Astrocyte (in vitro differentiated cells and primary cell): ENCODE data around the gene GOLGA6A.
"Not testable (repeated sequence)": the region's sequence is repeated elsewhere in the genome, so short reads cannot be mapped to it uniquely, and the experiment has no call there.

ENCODE experiments used
- CTCF ChIP-seq: IDR thresholded peaks from 2 replicates; pipeline ENCODE4 v1.5.1; 2011; ENCODE audit warnings: low read depth, mild to moderate bottlenecking, inconsistent platforms, low read length, moderate library complexity; ENCODE audit not compliant: insufficient read depth
- EZH2 ChIP-seq: IDR thresholded peaks from 2 replicates; pipeline ENCODE4 v1.6.1; 2012; ENCODE audit warnings: mild to moderate bottlenecking, low read length, inconsistent platforms; ENCODE audit not compliant: insufficient read depth

DNA sequence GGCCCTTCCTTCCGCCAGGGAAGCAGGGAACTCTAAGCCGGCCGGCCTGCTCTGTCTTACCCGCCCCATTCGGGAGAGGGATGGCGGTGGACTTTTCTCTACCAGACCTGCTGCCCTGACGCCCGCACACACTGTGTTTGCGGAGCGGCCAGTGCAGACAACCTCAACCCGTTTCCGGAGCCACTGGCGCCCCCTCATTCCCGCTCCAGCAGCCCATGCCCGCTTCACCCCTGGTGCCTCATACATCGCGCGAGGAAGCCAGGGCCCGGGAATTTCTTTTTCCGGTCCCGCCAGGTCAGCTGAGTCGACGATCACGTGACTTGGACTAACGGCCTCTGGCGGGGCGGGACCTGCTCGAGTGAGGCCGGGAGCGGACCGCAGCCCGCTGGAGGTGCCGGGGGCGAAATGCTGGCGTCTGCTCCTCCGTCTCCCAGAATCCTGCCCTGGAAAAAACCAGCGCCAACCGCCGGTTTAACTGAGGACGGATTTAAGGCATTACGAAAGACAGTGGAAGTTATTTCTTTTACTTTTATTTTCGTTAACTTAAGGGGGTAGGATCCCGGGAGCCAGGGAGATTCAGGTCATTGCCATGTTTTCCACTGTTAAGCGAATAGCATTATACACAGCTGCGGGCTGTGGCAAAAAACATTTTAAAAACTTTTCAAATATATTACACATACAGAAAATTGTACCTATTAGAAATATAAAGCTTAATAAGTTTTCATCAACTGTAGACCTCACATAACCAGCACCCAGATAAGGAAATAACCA, 17.8 kb upstream of the GOLGA6A start:
- not testable (repeated sequence) for TF ChIP-seq CTCF, EZH2
